HG02870 (cell line): ENCODE results near the gene EMILIN3.

Experiments
- ATAC-seq: cut with Tn5 transposase; IDR thresholded peaks from one replicate; pipeline ENCODE4 v1.9.1; 2021; ENCODE audit warnings: mild to moderate bottlenecking, moderate library complexity; ENCODE audit not compliant: unreplicated experiment

The EMILIN3 gene, protein sequence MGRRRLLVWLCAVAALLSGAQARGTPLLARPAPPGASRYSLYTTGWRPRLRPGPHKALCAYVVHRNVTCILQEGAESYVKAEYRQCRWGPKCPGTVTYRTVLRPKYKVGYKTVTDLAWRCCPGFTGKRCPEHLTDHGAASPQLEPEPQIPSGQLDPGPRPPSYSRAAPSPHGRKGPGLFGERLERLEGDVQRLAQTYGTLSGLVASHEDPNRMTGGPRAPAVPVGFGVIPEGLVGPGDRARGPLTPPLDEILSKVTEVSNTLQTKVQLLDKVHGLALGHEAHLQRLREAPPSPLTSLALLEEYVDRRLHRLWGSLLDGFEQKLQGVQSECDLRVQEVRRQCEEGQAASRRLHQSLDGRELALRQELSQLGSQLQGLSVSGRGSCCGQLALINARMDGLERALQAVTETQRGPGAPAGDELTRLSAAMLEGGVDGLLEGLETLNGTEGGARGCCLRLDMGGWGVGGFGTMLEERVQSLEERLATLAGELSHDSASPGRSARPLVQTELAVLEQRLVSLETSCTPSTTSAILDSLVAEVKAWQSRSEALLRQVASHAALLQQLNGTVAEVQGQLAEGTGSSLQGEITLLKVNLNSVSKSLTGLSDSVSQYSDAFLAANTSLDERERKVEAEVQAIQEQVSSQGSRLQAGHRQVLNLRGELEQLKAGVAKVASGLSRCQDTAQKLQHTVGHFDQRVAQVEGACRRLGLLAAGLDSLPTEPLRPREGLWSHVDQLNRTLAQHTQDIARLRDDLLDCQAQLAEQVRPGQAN

DNA sequence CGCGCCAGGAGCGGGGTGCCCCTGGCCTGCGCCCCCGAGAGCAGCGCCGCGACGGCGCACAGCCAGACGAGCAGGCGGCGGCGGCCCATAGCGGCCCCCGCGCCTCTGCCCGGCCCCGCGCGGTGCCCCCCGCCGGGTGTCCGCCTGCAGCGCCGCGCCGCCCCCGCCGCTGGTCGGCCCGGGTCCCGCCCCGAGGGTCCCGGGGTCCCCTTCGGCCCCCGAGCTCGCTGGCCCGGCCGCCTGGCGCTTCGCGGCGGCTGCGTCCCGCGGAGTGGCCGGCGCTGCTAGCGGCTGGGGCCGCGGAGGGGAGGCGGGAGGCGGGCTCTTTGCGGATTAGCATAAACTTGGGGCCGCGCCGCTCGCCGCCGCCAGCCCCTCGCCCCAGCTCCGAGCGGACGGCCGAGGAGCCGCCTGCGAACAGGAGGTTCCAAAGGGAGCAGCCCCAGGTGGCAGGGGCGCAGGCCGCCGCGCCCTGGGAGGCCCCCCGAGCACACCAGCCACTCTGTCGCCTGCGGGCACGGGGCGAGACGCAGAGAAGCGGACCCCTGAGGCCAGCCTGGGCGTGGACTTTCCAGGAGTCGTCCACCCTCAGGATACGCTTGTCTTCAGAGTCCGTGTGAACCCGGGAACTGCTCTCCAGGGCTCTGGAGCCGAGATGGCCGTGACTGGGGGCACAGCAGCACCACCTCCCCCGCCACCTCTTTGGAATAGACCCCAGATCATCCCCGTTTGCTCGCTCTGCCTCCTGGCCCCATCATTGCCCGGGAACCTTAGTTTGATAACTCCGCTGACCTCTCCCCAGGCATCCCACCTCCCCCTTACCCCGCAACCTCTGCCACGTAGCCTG is at the start of gene EMILIN3:
TSS of gene EMILIN3 (minus strand) at position 273 of the 847 bp plus-strand sequence. CDS start at position 89, 184 bp downstream.
- no peak for ATAC-seq

DNA sequence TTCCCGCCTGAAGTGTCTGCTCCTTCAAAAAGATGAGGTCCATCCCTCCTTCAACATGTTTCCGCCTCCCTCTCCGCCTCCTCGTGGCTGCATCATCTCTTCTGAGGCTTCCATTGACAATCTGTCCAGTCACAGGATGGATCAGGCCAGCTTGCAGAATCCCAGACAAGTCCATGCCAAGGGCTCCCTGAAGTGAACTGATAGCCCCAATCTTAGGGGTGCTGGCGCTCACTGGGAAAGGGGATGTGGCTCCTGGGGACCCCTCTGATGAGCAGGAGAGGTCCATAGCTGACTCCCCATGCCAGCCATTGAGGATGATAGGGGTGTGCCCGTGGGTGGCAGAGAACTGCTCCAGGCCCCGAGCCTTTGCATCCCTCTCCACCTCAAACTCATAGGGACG is 48.6 kb upstream of the EMILIN3 start:
- ATAC-seq, result no peak

GRCh38 chr20:41413169-41413568 is 46.6 kb upstream of the EMILIN3 start:
- no peak for ATAC-seq

- ATAC-seq, result no peak
Measured at GRCh38 chr20:41412324-41413120, 45.9 kb upstream of the EMILIN3 start.

GRCh38 chr20:41411391-41411847 is 44.8 kb upstream of the EMILIN3 start:
- ATAC-seq, result no peak

DNA sequence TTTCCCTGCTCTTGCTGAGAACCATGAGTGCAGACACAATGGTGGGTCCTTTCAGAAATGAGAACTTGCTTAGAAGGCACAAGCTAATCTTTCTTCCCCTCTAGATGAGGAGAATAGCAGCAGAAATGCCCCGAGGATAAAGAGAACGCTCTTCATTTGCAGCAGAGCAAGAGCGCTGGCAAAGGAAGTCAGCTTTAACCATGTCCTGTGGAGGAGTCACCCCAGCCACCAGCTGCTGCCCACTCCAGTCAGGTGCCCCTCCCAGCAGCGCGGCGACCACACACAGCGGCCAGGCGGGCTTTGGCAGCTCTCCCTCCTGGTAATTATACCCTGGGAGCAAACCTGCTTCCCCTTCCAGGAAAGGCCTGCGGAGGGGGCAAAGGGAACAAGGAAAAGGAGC is 42.4 kb upstream of the EMILIN3 start:
- ATAC-seq, result no peak

DNA sequence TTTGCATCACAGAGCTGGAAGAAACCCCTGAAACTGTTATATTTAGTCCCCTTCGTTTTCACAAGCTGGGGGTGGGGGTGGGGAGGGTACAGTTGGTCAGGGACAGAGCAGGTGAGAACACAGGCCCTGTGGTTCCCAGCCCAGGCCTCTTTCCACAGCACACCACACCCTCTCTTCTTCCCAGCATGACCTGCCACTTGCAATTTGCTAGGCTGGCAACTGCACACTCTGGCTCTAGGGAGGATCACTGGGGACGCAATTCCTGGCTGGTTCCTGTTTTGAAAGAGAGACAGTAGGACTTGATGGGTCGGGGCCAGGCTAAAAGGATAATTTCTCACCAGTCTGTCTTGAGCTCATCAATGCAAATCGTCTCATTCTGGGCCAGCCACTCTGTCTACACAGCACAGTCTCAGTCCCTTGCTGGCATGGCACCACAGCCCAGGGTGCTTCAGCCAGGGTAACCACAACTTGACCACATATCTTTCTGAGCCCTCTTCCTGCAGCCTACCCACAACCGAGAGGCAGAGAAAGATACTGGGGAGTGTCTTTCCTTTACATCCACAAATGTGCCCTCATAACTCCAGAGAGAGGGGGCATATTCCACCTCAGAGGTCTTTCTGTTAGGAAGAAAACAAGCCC is 41.7 kb upstream of the EMILIN3 start:
- no peak for ATAC-seq

GRCh38 chr20:41407607-41408006 is 41.0 kb upstream of the EMILIN3 start:
- ATAC-seq, result no peak

GRCh38 chr20:41406896-41407444 is 40.4 kb upstream of the EMILIN3 start:
- no peak for ATAC-seq

GRCh38 chr20:41406353-41406752 is 39.7 kb upstream of the EMILIN3 start:
- ATAC-seq, result no peak

DNA sequence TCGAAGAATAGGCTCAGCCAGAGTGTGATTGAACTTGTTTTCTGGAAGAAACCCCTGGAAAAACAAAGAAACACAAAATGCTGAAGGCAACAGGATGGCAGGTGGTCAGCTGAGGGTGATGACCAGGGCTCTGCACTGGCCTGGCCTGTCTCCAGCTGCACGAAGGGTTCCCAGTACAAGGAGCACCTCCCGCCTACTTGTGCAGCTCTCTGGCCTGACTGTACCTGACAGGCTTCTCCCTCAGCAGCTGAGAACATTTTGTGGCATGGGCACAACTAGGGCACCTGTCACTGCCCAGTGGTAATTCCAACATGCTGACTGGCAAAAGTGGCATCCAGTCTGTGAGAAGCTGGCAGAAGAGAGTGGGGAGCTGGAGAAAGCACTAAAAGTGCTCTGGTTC is 38.8 kb upstream of the EMILIN3 start:
- ATAC-seq, result no peak

- ATAC-seq, result no peak
Measured at GRCh38 chr20:41403604-41404003, 37.0 kb upstream of the EMILIN3 start.

GRCh38 chr20:41398408-41398807 is 31.8 kb upstream of the EMILIN3 start:
- ATAC-seq, result no peak

DNA sequence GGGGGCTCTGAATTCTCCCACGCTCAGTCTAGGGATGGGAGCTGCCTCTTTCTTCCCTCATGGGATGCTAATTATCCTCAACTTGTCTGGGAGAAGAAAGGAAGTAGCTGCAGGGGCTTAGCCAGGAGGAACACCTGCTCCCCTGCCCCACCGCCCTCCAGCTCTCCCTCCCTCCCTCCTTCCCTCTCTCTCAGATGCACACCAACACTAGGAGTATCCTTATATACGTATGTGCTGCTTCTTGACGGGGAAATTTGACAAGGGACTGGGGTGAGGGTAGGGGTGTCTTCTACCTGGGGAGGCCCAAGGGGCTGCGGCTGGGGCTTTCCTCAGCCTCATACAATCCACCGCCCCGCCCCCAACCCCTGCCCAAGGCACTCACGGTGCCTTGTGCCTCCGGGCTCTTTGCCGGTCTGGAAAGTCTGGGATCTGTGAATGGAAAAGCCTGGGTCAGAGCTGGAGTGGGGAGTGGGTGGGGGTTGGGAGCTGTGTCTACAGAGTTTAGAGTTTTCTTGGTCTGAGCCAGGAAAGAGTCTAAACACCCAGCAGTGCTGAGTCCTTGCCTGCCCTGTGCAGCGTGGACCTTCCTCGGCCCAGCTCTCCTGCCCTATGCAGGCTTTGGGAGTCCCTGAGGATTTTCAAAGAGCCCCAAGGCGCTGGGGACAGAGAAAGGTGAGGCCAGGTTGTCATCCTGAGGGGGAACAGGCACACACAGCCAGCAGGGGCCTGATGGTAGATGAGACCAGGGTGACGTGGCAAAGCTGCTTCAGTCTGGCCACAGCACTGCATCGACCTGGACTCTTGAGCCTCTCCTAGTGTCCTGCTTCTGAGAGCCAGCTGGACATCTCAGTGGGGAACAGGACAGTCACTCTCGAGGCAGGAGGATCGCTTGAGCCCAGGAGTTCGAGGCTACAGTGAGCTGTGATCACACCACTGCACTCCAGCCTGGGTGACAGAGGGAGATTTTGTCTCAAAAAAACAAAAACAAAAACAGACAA is 29.3 kb upstream of the EMILIN3 start:
- no peak for ATAC-seq

- no peak for ATAC-seq
Measured at GRCh38 chr20:41394931-41395666, 28.5 kb upstream of the EMILIN3 start.

- ATAC-seq, result no peak
Measured at GRCh38 chr20:41394081-41394480, 27.5 kb upstream of the EMILIN3 start.

GRCh38 chr20:41393705-41394066 is 27.1 kb upstream of the EMILIN3 start:
- no peak for ATAC-seq
